HG03442 (cell line): ENCODE data around the gene MYOCOS.
"Not testable (repeated sequence)": the region's sequence is repeated elsewhere in the genome, so short reads cannot be mapped to it uniquely, and the experiment has no call there.

ENCODE experiments used
- ATAC-seq: cut with Tn5 transposase; IDR thresholded peaks from one replicate; pipeline ENCODE4 v1.9.1; 2021; ENCODE audit warnings: mild to moderate bottlenecking, moderate library complexity; ENCODE audit not compliant: unreplicated experiment

The MYOCOS gene

DNA sequence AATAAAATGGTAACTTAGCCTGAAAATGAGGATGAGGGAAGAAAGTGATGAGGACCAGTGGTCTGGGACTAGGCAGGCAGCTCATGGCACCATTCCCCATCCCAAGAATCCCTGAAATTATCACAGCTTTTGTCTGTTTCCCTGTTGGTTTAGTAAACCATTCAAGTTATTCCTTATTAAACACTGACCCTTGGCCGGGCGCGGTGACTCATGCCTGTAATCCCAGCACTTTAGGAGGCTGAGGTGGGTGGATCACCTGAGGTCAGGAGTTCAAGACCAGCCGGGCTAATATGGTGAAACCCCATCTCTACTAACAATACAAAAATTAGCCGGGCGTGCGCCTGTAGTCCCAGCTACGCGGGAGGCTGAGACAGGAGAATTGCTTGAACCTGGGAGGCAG, 34.2 kb downstream of the MYOCOS start:
- ATAC-seq, result not testable (repeated sequence)

- ATAC-seq, result no peak
These were observed 39.1 kb downstream of the MYOCOS start for GRCh38 chr1:171661076-171661650.

GRCh38 chr1:171663036-171663853, 41.2 kb downstream of the MYOCOS start:
- ATAC-seq, result no peak

GRCh38 chr1:171663854-171664575, 42.0 kb downstream of the MYOCOS start:
- ATAC-seq, result no peak

DNA sequence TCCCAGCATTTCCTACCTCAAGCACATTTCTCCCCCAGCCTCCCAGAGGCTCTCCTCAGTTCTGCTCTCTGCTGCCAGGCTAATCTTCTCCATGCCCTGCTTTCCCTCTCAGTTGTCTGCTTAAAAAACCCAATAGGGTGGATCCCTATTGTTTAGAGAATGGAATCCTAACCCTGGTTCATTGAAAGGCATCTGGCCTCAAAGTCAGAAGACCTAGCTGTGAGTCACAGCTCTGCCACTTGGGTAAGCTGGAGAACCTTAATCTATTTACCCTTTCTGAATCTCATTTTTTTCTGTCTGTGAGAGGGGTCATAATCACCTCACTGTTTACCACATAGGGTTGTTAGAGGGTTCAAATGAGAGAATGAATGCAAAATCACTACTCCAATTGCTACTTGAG, 42.9 kb downstream of the MYOCOS start:
- no peak for ATAC-seq

DNA sequence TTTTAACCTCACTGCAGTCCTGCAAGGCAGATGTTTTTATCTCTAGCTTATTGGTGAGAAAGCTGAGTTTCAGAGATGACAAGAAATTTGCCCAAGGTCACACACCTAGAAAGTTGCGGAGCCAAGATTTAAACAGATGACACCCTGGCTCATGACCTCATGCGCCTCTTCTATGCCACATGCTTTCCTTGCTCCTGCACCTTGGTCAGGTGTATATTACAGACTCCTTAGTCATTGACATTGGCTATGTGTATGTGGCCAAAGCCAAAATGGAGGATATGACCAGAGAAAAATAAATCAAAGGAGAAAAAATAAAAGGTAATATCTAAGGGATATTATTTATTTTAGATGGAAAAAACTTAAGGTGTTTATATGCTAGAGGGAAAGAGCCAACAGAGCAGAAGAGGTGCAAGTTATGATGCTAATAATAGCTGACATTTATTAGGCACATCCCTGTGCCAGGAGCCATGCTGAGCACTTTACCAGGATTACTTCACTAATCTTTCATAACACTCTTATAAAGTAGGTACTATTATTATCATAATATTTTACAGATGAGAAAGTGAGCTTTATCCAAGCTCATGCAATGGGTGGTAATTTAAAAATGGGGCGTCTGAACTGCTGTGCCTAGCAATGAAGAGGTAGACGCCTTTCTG, 44.2 kb downstream of the MYOCOS start:
- no peak for ATAC-seq

GRCh38 chr1:171668372-171668771, 46.3 kb downstream of the MYOCOS start:
- no peak for ATAC-seq

GRCh38 chr1:171670739-171671138, 48.7 kb downstream of the MYOCOS start:
- ATAC-seq, result no peak

GRCh38 chr1:171674431-171675405, 52.7 kb downstream of the MYOCOS start:
- no peak for ATAC-seq
